CD1c-positive myeloid dendritic cell (primary cell): ENCODE results near the gene FOXRED2.
A peak's percentile ranks its signal among the peaks of the same experiment; 100 is the strongest.
"Not testable (repeated sequence)": the region's sequence is repeated elsewhere in the genome, so short reads cannot be mapped to it uniquely, and the experiment has no call there.

Experiments
- DNase-seq: peaks from one replicate; pipeline ENCODE4 v3.0.0-alpha.2; 2016; ENCODE audit errors: extremely low spot score

The FOXRED2 gene

GRCh38 chr22:36506637-36507517 lies at the start of gene FOXRED2:
Gene FOXRED2 (minus strand): TSS chr22:36507040. CDS start chr22:36506422, 618 bp downstream.
- peak; percentile 93 for DNase-seq

- no peak for DNase-seq
These were observed 47.3 kb upstream of the FOXRED2 start for GRCh38 chr22:36554098-36554497.

DNA sequence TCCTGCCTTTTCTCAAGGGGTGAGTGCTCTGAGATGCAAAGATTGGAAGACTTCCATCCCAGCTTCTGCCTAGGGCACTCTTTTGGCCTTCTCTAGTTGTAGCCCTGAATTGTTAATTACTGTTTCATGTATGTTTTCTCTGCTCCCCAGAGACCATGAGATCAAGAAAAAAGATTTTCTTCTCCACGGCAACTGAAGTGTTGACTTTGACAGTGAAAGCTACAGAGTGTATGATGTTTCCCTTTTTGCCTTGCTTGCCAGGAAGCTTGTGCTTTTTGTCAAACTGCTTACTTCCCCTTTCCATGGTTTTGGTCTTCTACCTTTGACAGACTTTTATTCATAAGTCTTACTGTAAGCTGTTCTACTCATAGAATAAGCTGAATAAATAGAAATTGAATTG lies 45.4 kb upstream of the FOXRED2 start:
- DNase-seq = peak; percentile 58

GRCh38 chr22:36550701-36551495 lies 44.1 kb upstream of the FOXRED2 start:
- no peak for DNase-seq

- DNase-seq = no peak
These were observed 42.2 kb upstream of the FOXRED2 start for GRCh38 chr22:36549033-36549432.

DNA sequence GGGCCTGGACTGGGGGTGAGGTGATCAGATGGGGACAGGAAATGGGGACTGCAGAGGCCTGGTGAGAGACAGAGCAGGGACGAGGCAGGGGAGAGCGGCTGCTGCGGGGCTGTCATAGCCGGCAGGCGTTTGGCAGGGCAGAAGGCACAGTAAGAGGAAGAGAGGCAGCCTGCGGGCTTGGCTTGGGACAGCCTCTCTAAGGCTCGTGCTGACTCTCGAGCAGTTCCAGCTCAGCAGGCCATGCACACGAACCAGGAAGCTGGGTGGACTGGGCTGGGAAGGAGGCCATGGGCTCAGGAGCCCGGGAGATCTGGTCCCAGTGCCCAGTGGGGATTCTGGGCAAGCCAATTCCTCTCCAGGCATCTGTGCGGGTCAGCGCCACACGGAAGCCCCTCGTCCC lies 41.8 kb upstream of the FOXRED2 start:
- no peak for DNase-seq

GRCh38 chr22:36546932-36547331 lies 40.1 kb upstream of the FOXRED2 start:
- no peak for DNase-seq

DNA sequence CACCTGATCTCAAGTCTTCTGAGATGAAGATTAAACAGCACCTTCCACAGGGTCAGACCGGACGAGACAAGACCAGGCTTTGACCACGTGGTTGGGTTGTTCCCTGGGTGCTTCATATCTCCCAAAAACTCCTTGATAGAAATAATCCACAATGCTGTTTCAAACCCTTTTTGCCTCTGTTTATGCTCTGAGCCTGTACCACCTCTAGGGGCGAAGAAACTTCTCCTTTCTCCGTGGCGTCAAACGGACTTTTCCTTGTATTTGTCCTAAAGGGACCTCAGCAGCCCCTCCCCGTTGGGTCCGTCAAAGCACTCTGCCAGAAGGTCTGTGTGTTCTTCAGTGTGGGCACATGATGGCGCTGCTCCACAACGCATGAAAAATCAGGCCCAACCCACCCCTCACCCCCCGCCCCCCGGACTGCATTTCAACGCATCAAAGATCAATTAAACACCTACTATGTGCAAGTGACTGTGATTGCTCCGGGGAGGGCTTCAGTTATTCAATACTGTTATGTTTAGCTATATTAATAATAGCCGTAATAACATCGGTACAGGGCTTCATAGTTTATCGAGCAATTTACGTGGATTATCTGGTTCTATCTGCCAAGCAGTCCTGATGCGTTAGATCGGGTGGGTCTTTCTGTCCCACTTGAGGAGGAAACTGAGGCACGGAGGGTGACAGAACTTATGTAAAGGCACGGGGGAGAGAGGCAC lies 39.4 kb upstream of the FOXRED2 start:
- peak; percentile 68 for DNase-seq

DNA sequence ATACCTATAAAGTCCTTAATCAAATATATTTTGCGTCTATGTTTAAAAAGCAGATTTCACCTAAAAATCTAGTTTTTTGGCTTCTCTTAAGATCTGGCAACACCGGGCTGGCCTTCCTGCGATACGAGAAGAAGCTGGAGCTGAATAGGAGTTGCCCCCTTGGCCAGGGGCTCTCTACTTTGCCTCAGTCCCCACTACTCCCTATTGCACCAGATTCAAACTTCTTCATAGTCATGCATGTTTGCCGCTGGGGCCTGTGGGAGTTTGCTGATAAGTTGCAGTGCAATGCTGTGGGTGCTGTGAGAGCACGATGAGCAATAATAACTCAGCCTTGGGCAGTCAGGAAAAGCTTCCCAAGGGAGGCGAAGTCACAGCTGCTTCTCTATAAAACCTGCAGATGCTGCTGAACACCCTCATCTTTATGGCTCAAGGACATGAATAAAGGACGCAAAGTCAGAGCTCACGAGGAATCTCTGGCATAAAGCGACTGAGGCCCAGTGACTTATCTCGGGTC lies 37.3 kb upstream of the FOXRED2 start:
- DNase-seq = no peak

- no peak for DNase-seq
These were observed 35.1 kb upstream of the FOXRED2 start for GRCh38 chr22:36541831-36542411.

DNA sequence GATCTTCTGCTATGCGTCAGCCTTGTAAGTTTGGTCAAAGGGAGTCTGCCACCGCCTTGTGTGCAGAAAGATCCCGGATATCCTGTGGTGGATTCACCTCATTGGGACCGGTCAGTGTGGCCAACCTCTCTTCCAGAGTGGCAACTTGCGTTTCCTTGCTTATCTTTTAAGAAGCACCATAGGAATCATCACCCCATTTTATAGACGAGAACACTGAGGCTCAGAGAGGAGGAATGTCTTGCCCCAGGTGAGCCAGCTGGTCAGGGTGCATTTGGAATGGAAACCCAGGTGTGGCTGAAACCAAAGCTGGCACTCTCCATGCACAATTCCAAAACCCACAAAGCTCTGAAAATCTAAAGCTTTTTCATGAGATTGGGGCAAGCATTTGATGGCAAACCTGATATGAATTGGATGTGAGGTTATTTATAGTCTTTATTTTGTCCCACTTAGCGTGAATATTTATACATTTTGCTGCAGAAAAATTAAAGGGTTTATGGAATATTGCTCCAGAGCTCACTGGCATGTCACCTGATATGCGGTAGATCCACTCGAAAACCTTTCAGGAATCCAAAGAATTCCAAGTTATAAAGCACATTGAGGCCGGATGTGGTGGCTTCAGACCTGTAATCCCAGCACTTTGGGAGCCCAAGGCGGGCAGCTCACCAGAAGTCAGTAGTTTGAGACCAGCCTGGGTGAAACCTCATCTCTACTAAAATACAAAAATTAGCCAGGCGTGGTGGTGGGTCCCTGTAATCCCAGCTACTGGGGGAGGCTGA lies 34.2 kb upstream of the FOXRED2 start:
- no peak for DNase-seq

DNA sequence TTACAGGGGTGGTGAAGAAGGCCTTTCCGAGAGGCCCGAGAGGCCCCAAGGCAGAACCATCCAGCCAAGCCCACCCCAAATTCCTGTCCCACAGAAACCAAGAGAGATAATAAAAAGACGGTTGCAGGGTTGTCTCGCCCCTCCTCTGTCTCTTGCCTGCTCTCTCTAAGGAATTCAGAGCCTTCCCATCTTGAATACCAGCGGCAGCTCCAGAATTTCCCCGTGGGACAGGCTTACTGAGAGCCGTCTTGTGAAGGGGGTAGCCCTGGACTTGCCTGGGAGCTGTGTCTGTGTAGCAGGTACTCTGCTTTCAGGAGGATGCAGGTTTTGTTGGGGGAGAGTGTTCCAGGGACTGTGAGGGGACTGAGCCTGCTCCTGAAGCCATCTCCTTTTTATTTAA lies 31.7 kb upstream of the FOXRED2 start:
- no peak for DNase-seq

- no peak for DNase-seq
These were observed 29.9 kb upstream of the FOXRED2 start for GRCh38 chr22:36536717-36537116.

- DNase-seq = not testable (repeated sequence)
These were observed 26.5 kb upstream of the FOXRED2 start for GRCh38 chr22:36533320-36533719.

DNA sequence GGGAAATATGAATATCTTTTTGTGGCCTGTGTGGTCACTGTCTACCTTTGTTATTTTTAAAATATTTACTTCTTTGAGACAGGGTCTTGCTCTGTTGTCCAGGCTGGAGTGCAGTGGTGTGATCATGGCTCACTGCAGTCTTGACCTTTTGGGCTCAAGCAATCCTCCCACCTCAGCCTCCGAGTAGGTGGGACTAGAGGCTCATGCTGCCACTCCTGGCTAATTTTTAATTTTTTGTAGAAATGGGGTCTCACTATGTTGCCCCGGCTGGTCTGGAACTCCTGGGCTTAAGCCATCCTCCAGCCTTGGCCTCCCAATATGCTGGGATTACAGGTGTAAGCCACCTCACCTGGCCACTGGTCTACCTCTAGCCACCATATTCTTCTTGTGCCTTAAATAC lies 25.6 kb upstream of the FOXRED2 start:
- DNase-seq = no peak

DNA sequence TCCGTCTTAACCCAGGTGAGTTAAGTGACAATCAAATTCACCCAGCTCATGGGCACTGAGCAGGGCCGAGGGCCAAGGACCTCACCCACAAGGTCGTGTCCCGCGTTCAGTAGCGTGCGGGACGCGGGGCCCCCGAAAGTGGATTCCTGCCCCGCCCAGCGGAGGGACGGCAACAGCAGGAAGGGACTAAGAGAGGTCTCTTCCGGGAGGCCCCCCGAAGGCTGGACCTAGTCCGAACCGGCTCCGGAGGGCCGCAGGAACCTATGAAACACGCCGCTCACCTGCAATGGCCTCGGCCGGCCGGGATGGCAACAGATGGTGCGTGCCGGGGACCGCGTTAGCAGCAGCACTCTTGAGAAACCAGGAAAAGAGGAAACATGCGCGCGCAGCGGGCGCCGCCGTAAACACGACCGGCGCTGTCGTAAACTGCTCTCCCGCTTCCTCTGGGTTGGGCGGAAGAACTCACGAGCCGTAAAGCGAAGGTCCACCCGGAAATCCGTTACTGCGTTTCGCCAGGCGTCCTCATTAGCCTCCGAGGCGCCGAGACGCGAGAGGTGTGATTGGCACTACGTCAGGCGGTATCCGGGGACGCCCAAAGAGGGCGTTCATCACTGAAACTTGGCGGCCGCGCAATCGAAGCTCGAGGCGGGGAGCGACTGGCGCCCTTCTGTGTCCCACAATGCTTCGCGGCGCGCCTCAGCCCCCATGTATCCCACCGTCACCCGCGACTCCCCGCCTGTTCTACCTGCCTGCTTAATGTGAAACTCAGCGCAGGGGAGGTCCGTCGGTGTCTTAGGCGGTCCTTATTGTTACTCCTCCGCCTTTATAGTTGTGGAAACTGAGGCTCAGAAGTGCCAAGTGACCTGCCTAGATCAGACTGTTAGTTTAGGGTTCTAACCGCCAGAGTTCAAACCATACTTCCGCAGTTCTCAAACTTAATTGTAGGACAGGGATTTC lies 22.2 kb upstream of the FOXRED2 start, which contains the start of gene EIF3D:
EIF3D (minus strand) TSS at position 372 of the 957 bp plus-strand sequence. CDS start 3,045 bp downstream, outside the sequence.
- peak; percentile 100 for DNase-seq

DNA sequence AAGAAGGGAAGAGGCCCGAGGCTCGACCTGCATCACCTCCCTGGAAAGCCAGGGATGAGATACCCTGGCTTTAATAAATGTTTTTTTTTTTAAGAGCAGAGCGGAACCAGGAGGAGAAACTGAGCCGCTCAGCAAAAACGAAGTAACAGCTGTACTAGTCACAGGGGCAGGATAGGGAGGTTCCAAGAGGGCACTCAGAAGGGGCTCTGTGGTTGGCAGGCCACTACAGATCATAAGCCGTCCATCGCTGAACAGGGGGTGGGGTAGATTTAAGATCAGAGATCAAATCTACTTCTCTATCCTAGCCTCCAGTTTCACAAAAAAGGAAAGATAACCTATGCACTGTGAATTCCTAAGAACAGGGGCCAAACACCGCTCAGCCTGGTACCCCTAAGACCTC lies 21.5 kb upstream of the FOXRED2 start:
- DNase-seq = peak; percentile 14

DNA sequence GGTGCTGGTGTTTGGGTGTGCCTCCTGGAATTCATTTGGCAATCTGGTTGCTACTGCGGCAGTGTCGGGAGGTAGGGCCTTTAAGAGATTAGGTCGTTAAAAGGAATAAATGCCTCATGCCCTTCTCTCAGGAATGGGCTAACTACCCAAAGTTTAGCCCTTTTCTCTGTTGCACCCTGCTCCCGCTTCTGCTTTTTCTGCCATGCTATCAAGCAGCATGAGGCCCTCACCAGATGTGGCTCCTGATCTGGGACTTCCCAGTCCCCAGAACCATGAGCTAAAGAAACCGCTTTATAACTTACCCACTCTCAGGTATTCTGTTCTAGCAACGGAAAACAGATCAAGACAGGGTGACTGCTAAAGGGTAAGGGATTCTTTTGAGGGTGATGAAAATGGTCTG lies 15.8 kb upstream of the FOXRED2 start:
- DNase-seq = no peak

GRCh38 chr22:36520423-36520822 lies 13.6 kb upstream of the FOXRED2 start:
- DNase-seq = peak; percentile 23
